Measurements from ENCODE around the gene NAT10. TPM values are rescaled to one million over a fixed set of nuclear protein-coding genes. Genes with fewer than 3 reads are reported as not detected.
"Not testable (repeated sequence)": the region's sequence is repeated elsewhere in the genome, so short reads cannot be mapped to it uniquely, and the experiment has no call there.

NAT10 gene
- total RNA-seq, 1 donor from 2014 or later = 63.5 TPM

- H3K9me3 Mint-ChIP-seq = no peaks in the 10 kb centered on the region
- TF ChIP-seq, protein P1, sequence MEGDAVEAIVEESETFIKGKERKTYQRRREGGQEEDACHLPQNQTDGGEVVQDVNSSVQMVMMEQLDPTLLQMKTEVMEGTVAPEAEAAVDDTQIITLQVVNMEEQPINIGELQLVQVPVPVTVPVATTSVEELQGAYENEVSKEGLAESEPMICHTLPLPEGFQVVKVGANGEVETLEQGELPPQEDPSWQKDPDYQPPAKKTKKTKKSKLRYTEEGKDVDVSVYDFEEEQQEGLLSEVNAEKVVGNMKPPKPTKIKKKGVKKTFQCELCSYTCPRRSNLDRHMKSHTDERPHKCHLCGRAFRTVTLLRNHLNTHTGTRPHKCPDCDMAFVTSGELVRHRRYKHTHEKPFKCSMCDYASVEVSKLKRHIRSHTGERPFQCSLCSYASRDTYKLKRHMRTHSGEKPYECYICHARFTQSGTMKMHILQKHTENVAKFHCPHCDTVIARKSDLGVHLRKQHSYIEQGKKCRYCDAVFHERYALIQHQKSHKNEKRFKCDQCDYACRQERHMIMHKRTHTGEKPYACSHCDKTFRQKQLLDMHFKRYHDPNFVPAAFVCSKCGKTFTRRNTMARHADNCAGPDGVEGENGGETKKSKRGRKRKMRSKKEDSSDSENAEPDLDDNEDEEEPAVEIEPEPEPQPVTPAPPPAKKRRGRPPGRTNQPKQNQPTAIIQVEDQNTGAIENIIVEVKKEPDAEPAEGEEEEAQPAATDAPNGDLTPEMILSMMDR (conservative IDR thresholded peaks at IDR 0.05) = no peak
- H3K36me3 Mint-ChIP-seq = peaks cover 24% of the 10 kb centered on the region
- peaks cover 26% of the 10 kb centered on the region for H3K4me1 Mint-ChIP-seq (ENCODE audit: unreplicated experiment)
- no peak overlapping the region for H3K4me3 Mint-ChIP-seq
- no peak for DNase-seq (ENCODE audit: extremely low spot score, unreplicated experiment)
- H3K27me3 Mint-ChIP-seq = no peaks in the 10 kb centered on the region
- H3K27ac Mint-ChIP-seq = no peak overlapping the region
These were observed 37.9 kb upstream of the NAT10 start for GRCh38 chr11:34067383-34068065.

- Mint-ChIP-seq H3K36me3 (peaks cover 21% of the 10 kb centered on the region), H3K4me3 (no peak overlapping the region), H3K27me3 (no peaks in the 10 kb centered on the region), H3K4me1 (ENCODE audit: unreplicated experiment) (peaks cover 23% of the 10 kb centered on the region), H3K9me3 (no peaks in the 10 kb centered on the region), H3K27ac (no peak overlapping the region)
- TF ChIP-seq, protein P1 (conservative IDR thresholded peaks at IDR 0.05) = no peak
- DNase-seq (ENCODE audit: extremely low spot score, unreplicated experiment) = no peak
These were observed 37.3 kb upstream of the NAT10 start for GRCh38 chr11:34068111-34068510.

DNA sequence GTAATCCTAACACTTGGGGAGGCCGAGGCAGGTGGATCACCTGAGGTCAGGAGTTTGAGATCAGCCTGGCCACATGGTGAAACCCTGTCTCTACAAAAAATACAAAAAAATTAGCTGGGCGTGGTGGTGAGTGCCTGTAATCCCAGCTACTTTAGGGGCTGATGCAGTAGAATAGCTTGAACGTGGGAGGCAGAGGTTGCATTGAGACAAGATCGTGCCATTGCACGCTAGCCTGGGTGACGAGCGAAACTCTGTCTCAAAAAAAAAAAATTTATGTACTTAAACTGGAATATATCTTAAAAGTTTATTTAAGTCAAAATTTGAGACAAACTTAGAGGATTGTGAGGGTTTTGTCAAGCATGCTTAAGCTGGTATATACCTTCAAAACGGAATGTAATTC, 34.1 kb upstream of the NAT10 start:
- not testable (repeated sequence) for H3K27ac Mint-ChIP-seq; H3K9me3 Mint-ChIP-seq; DNase-seq (ENCODE audit: extremely low spot score, unreplicated experiment); H3K27me3 Mint-ChIP-seq; H3K4me3 Mint-ChIP-seq
- Mint-ChIP-seq H3K36me3 (peaks cover 11% of the 10 kb centered on the region), H3K4me1 (ENCODE audit: unreplicated experiment) (peaks cover 12% of the 10 kb centered on the region)

GRCh38 chr11:34072041-34072440, 33.4 kb upstream of the NAT10 start:
- H3K4me3 Mint-ChIP-seq = no peak overlapping the region
- TF ChIP-seq, protein P1 (conservative IDR thresholded peaks at IDR 0.05) = no peak
- peaks cover 9% of the 10 kb centered on the region for H3K4me1 Mint-ChIP-seq (ENCODE audit: unreplicated experiment)
- no peak for DNase-seq (ENCODE audit: extremely low spot score, unreplicated experiment)
- H3K27me3 Mint-ChIP-seq = no peaks in the 10 kb centered on the region
- H3K9me3 Mint-ChIP-seq = no peaks in the 10 kb centered on the region
- H3K36me3 Mint-ChIP-seq = peaks cover 11% of the 10 kb centered on the region
- H3K27ac Mint-ChIP-seq = no peak overlapping the region

- Mint-ChIP-seq H3K4me1 (ENCODE audit: unreplicated experiment) (peaks cover 5% of the 10 kb centered on the region), H3K27me3 (no peaks in the 10 kb centered on the region), H3K36me3 (peaks cover 18% of the 10 kb centered on the region), H3K4me3 (no peak overlapping the region), H3K9me3 (no peaks in the 10 kb centered on the region), H3K27ac (no peak overlapping the region)
- DNase-seq (ENCODE audit: extremely low spot score, unreplicated experiment) = no peak
- TF ChIP-seq, protein P1 (conservative IDR thresholded peaks at IDR 0.05) = no peak
These were observed 32.6 kb upstream of the NAT10 start for GRCh38 chr11:34072832-34073231.

DNA sequence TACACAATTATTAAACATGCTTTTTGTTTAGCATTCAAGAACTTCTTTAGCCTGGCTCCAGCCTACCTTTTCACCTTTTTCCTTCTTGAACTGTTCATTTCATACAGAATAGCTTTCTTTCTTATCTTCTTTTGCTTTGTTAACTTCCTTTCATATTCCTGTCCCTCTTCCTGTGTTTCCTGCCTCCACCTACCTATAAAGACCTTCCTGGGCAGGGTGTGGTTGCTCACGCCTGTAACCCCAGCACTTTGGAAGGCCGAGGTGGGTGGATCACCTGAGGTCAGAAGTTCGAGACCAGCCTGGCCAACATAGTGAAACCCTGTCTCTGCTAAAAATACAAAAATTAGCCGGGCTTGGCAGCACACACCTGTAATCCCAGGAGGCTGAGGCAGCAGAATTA, 31.0 kb upstream of the NAT10 start:
- Mint-ChIP-seq H3K27ac (no peak overlapping the region), H3K27me3 (no peaks in the 10 kb centered on the region)

More for the DNA sequence above, 31.0 kb upstream of the NAT10 start:
- Mint-ChIP-seq H3K4me3 (no peak overlapping the region), H3K4me1 (ENCODE audit: unreplicated experiment) (no peaks in the 10 kb centered on the region), H3K9me3 (no peaks in the 10 kb centered on the region), H3K36me3 (peaks cover 25% of the 10 kb centered on the region)
- no peak for DNase-seq (ENCODE audit: extremely low spot score, unreplicated experiment)
- TF ChIP-seq, protein P1 (conservative IDR thresholded peaks at IDR 0.05) = no peak

All from type B pancreatic cell (in vitro differentiated cells).